ENCODE results near the gene FBLN2.
"Not testable (repeated sequence)": the region's sequence is repeated elsewhere in the genome, so short reads cannot be mapped to it uniquely, and the experiment has no call there.

Gene FBLN2

GRCh38 chr3:13514639-13515435 is 34.1 kb upstream of the FBLN2 start:
- no peak for DNase-seq

- DNase-seq = no peak
These were observed 32.9 kb upstream of the FBLN2 start for GRCh38 chr3:13515786-13516759.

GRCh38 chr3:13516760-13517135 is 32.2 kb upstream of the FBLN2 start:
- DNase-seq = no peak

- DNase-seq = no peak
These were observed 31.5 kb upstream of the FBLN2 start for GRCh38 chr3:13517253-13517977.

- DNase-seq = no peak
These were observed 30.4 kb upstream of the FBLN2 start for GRCh38 chr3:13518516-13518953.

- DNase-seq = no peak
These were observed 29.7 kb upstream of the FBLN2 start for GRCh38 chr3:13519006-13519791.

- no peak for DNase-seq
These were observed 28.5 kb upstream of the FBLN2 start for GRCh38 chr3:13520326-13520880.

- no peak for DNase-seq
These were observed 27.6 kb upstream of the FBLN2 start for GRCh38 chr3:13521309-13521708.

GRCh38 chr3:13521749-13522148 is 27.2 kb upstream of the FBLN2 start:
- DNase-seq = not testable (repeated sequence)

- no peak for DNase-seq
These were observed 26.7 kb upstream of the FBLN2 start for GRCh38 chr3:13522236-13522635.

GRCh38 chr3:13524979-13525669 is 23.8 kb upstream of the FBLN2 start:
- no peak for DNase-seq

GRCh38 chr3:13525827-13526625 is 22.9 kb upstream of the FBLN2 start:
- DNase-seq = no peak

- DNase-seq = no peak
These were observed 22.3 kb upstream of the FBLN2 start for GRCh38 chr3:13526626-13526949.

GRCh38 chr3:13528217-13528867 is 20.6 kb upstream of the FBLN2 start:
- DNase-seq = no peak

GRCh38 chr3:13529196-13530112 is 19.5 kb upstream of the FBLN2 start:
- no peak for DNase-seq

GRCh38 chr3:13530241-13531009 is 18.5 kb upstream of the FBLN2 start:
- no peak for DNase-seq

GRCh38 chr3:13532085-13532484 is 16.8 kb upstream of the FBLN2 start:
- no peak for DNase-seq

GRCh38 chr3:13532631-13533030 is 16.3 kb upstream of the FBLN2 start:
- DNase-seq = no peak

Data from 8988T (cell line).